ENCODE data around the gene GALT.

DNA sequence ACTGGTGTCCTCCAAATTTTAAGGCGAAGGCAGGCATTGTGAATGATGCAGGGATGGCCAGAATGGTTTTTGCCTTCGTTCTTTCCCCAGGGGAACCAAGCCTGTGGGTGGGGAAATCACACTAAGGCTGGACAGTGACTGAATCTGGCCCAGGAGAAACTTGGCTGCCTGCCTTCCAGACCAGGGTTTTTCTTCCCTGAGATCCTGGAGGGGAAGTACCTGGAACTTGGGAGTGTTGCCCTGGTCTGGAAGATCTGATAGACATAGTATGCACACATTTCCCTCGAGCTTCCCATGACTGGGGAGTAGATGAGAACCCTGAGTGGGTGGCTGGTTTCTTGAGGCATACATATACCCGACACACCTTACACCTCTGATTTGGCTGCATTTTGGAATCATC is 4.8 kb downstream of the GALT start:
- TF ChIP-seq EZH2 (IDR thresholded peaks at IDR 0.05; ENCODE audit: low read depth, unreplicated experiment) (no peak), CTCF (conservative IDR thresholded peaks at IDR 0.05; ENCODE audit: low read depth in 2 of 2) (no peak), EZH2phosphoT487 (IDR thresholded peaks at IDR 0.05; ENCODE audit: unreplicated experiment) (no peak), REST (IDR thresholded peaks at IDR 0.05; ENCODE audit: unreplicated experiment) (no peak), CREB1 (CRISPR knock-in tag; IDR thresholded peaks at IDR 0.05; ENCODE audit: low read depth) (no peak)
- TF ChIP-seq, protein P1, sequence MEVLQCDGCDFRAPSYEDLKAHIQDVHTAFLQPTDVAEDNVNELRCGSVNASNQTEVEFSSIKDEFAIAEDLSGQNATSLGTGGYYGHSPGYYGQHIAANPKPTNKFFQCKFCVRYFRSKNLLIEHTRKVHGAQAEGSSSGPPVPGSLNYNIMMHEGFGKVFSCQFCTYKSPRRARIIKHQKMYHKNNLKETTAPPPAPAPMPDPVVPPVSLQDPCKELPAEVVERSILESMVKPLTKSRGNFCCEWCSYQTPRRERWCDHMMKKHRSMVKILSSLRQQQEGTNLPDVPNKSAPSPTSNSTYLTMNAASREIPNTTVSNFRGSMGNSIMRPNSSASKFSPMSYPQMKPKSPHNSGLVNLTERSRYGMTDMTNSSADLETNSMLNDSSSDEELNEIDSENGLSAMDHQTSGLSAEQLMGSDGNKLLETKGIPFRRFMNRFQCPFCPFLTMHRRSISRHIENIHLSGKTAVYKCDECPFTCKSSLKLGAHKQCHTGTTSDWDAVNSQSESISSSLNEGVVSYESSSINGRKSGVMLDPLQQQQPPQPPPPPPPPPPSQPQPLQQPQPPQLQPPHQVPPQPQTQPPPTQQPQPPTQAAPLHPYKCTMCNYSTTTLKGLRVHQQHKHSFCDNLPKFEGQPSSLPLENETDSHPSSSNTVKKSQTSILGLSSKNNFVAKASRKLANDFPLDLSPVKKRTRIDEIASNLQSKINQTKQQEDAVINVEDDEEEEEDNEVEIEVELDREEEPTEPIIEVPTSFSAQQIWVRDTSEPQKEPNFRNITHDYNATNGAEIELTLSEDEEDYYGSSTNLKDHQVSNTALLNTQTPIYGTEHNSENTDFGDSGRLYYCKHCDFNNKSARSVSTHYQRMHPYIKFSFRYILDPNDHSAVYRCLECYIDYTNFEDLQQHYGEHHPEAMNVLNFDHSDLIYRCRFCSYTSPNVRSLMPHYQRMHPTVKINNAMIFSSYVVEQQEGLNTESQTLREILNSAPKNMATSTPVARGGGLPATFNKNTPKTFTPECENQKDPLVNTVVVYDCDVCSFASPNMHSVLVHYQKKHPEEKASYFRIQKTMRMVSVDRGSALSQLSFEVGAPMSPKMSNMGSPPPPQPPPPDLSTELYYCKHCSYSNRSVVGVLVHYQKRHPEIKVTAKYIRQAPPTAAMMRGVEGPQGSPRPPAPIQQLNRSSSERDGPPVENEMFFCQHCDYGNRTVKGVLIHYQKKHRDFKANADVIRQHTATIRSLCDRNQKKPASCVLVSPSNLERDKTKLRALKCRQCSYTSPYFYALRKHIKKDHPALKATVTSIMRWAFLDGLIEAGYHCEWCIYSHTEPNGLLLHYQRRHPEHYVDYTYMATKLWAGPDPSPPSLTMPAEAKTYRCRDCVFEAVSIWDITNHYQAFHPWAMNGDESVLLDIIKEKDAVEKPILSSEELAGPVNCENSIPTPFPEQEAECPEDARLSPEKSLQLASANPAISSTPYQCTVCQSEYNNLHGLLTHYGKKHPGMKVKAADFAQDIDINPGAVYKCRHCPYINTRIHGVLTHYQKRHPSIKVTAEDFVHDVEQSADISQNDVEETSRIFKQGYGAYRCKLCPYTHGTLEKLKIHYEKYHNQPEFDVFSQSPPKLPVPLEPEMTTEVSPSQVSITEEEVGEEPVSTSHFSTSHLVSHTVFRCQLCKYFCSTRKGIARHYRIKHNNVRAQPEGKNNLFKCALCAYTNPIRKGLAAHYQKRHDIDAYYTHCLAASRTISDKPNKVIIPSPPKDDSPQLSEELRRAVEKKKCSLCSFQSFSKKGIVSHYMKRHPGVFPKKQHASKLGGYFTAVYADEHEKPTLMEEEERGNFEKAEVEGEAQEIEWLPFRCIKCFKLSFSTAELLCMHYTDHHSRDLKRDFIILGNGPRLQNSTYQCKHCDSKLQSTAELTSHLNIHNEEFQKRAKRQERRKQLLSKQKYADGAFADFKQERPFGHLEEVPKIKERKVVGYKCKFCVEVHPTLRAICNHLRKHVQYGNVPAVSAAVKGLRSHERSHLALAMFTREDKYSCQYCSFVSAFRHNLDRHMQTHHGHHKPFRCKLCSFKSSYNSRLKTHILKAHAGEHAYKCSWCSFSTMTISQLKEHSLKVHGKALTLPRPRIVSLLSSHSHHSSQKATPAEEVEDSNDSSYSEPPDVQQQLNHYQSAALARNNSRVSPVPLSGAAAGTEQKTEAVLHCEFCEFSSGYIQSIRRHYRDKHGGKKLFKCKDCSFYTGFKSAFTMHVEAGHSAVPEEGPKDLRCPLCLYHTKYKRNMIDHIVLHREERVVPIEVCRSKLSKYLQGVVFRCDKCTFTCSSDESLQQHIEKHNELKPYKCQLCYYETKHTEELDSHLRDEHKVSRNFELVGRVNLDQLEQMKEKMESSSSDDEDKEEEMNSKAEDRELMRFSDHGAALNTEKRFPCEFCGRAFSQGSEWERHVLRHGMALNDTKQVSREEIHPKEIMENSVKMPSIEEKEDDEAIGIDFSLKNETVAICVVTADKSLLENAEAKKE (CRISPR knock-in tag; IDR thresholded peaks at IDR 0.05): no peak
